Prostate gland (tissue), 2 donors: Measurements from ENCODE around the gene SULT1A1.

Source experiments
- POLR2A ChIP-seq: fragments of 450-650 bp; IDR thresholded peaks from one replicate; pipeline ENCODE4 v1.6.1; 2016; ENCODE audit warnings: antibody characterized with exemption, mild to moderate bottlenecking
- POLR2AphosphoS5 ChIP-seq: sonication (generic); formaldehyde crosslinking; IDR thresholded peaks from one replicate; pipeline ENCODE4 v1.6.1; 2017; ENCODE audit warnings: antibody characterized with exemption
- TF ChIP-seq, protein P1 (sequence below), 4 experiments: fragments of 200-600 bp in 2 of 4; fragments of 450-650 bp in 2 of 4; sonication (generic) in 2 of 4; IDR thresholded peaks; 1 replicate in 3 of 4; 2 replicates in 1 of 4; pipeline ENCODE4 v1.5.1; 2016 to 2019; ENCODE audit warnings: antibody characterized with exemption in 4 of 4, mild to moderate bottlenecking in 2 of 4, moderate library complexity in 2 of 4

GRCh38 chr16:28592511-28592910 lies 17.3 kb downstream of the SULT1A1 start:
- TF ChIP-seq, protein P1, sequence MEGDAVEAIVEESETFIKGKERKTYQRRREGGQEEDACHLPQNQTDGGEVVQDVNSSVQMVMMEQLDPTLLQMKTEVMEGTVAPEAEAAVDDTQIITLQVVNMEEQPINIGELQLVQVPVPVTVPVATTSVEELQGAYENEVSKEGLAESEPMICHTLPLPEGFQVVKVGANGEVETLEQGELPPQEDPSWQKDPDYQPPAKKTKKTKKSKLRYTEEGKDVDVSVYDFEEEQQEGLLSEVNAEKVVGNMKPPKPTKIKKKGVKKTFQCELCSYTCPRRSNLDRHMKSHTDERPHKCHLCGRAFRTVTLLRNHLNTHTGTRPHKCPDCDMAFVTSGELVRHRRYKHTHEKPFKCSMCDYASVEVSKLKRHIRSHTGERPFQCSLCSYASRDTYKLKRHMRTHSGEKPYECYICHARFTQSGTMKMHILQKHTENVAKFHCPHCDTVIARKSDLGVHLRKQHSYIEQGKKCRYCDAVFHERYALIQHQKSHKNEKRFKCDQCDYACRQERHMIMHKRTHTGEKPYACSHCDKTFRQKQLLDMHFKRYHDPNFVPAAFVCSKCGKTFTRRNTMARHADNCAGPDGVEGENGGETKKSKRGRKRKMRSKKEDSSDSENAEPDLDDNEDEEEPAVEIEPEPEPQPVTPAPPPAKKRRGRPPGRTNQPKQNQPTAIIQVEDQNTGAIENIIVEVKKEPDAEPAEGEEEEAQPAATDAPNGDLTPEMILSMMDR (IDR thresholded peaks at IDR 0.05): no peak
- TF ChIP-seq POLR2A (no peak), POLR2AphosphoS5 (no peak)
